UCSD-AML1 (cell line): Measurements from ENCODE around the gene MFAP4.

ENCODE experiments used
- DNase-seq: peaks from one replicate; lab custom pipeline; 2025; ENCODE audit not compliant: unreplicated experiment; lab: John Stamatoyannopoulos, UW

MFAP4 gene, protein sequence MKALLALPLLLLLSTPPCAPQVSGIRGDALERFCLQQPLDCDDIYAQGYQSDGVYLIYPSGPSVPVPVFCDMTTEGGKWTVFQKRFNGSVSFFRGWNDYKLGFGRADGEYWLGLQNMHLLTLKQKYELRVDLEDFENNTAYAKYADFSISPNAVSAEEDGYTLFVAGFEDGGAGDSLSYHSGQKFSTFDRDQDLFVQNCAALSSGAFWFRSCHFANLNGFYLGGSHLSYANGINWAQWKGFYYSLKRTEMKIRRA

DNA sequence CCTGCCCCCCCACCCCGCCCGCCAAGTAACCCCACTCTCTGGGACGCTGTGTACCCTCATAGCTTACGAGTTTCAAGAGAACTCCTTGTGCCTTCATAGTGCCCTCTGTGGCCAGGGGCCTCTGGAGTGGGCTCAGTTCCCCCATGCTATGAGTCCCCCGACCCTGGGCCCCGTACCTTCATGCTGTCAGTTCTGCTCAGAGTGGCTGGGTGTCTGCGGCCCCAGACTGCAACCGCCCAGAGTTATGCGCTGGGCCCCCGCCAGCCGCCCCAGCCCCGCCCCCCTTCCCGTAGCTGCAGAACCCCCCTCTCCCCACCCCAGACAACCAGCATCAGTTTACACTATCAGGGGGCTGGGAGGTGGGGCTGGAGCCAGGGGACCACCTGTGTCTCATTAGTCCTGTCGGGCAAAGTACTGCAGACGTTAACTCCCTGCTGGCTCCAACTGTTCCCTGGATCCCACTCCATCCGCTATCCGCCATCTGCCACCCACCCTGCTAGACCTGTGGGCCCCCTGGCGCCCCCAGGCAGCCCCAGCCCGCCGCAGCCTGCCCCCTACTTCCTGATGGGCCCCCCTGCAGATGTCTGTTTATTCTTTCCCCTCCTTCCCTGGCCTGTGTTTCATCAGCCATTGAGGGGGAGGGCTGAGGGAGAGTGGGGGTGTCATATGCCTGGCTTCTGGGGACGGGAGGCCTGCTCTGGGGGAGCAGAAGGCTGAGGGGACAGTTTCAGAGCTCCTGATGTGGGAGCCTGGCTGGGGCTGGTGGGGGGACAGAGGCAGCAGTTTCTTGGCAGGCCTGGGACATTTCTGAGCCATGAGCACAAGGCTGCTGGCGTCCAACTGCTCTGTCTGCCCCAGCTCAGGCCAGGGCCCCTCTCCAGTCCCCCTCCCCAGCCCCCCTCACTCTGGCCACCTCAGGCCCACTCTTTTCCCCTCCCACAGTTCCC lies at the start of gene MFAP4:
Gene MFAP4 (minus strand): TSS at position 217 of the 947 bp plus-strand sequence. CDS start 35 bp downstream, at position 182.
- DNase-seq, result no peak

DNA sequence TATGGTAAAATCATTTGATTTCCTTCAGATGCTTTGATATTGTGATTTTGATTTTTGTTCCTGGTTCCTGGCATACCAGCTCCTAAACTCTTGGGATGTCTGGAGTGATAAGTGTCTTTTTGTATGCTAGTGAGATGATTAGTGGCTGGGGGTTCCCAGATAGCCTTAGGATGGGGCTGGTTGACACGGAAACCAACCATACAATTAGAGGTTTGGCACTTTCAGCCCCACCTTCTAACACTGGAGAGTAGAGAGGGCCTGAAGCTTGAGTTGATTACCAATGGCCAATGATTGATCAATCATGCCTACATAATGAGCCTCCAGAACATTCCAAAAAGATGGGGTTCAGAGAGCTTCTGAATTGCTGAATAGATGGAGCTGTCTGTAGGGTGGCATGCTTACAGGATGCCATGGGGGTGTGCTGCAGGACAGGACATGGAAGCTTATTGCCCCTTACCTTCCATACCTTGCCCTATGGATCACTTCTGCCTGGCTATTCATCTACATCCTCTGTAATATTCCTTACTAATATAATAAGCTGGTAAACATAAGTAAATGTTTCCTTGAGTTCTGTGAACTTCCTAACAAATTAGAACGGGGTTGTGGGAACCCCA lies 46.8 kb upstream of the MFAP4 start:
- DNase-seq, result no peak

DNA sequence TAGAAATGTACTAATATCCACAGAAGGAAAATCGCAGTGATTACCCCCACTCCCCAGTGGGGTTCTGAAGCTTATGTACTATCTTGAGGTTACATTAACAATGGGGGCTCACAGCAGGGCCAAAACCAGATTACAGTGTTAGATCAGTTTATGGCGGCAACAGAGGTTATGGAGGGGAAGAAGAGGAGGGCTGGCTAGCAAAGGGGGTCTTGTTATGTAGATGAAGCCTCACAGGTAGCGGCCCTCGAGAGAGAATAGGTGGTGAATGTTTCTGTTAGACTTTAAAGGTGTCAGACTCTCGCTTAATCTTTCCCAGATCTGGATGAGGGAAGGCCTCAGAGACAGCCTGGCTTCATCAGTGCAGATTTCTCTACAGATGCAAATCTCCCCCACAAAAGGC lies 46.3 kb upstream of the MFAP4 start:
- DNase-seq, result no peak

DNA sequence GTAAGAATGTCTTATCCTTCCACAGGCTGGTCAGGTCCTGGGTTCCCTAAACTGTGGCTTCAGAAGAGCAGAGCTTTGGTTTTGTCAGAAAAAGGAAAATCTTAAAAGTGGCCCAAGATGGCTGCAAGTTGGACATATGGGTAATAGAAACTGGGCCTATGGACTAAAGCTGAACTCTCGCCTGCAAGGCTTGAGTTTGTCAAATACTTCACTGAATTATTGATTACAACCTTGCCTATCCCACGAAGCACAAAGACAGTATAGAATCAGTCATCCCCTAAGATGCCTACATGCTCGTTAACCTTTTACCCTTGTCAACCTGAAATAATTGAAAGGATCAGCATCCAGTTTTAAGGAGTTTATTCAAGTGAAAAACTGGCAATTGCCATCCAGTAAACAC lies 44.7 kb upstream of the MFAP4 start:
- no peak for DNase-seq

DNA sequence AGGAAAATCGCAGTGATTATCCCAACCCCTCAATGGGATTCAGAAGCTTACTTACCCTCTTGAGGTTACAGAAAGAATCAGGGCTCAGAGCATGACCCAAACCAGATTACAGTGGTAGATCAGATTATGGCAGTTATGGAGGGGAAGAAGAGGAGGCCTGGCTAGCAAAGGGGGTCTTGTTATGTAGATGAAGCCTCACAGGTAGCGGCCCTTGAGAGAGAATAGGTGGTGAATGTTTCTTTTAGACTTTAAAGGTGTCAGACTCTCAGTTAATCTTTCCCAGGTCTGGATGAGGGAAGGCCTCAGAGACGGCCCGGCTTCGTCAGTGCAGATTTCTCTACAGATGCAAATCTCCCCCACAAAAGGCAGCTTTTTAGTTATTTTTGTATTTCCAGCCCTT lies 39.6 kb upstream of the MFAP4 start:
- no peak for DNase-seq

DNA sequence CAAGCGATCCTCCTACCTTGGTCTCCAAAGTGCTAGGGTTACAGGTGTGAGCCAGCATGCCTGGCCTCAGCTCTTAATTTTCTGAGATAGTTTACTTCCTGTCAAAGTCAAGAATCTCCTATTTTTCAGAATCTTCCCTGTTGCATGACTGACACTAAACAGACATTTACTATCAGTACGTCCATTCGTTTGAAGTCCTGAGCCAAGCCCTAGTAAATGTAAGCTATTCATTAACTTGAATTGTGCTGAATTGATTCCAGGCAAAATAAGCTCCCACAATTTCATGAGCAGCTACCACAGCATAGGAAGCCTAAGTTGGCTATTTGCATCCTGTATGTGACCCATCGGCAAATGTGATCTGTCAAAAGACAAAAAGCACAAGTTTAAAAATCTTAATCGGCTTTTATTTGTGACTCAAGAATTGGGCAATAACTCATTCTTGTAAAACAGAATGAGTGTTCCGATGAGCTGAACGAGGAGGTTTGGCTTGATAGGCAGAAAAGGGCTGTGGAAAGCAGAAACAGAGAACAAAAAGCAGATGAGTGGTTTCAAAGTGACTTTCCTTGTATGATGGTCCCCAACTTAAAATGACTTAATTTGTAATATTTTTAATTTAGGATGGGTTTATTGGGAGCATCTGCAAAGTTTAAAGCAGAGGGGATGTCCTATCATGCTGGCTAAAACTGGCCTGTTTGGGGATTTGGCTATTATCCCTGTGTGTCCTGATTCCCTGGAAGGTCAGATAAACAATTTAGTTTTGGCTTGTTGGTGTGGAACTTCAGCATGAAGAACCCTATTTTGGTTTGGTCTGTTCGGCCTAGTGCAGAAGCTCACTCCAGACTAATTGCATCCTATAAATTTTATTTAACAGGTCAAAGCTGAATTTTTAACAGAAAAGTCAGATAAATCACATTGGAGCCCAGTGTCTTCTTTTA lies 38.2 kb upstream of the MFAP4 start:
- no peak for DNase-seq

DNA sequence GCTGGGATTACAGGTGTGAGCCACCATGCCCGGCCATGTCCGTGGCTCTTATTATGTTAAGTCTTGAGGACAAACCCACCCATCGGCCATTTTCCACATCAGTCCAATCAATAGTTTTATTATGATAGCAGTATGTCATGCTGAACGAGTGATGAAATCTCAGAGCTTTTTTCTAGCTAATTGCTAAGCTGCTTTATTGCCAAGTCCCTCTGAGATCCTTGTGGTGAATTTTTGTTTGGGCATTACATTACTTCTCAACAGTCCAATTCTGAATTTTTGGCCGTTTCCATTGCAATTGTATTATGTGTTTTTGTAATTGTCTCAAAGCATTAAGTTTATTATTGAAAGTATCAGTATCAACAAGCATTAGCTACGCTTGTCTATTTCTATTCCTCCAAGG lies 34.9 kb upstream of the MFAP4 start:
- DNase-seq, result no peak

DNA sequence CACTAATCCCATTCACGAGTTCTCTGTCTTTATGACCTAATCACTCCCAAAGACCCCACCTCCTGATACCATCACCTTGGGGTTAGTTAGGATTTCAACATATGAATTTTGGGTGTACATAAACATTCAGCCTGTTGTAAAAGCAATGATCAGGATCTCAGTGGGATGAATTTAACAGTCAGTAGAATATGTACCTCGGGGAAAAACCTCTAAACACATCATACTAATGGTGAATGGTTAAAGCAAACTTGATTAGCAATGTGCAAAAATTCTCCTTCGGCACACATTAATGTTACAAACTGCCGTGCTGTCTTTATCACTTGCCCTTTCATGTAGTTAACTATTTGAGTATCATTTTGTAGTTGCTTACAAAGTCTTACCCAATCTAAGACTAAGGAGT lies 34.2 kb upstream of the MFAP4 start:
- DNase-seq, result no peak

DNA sequence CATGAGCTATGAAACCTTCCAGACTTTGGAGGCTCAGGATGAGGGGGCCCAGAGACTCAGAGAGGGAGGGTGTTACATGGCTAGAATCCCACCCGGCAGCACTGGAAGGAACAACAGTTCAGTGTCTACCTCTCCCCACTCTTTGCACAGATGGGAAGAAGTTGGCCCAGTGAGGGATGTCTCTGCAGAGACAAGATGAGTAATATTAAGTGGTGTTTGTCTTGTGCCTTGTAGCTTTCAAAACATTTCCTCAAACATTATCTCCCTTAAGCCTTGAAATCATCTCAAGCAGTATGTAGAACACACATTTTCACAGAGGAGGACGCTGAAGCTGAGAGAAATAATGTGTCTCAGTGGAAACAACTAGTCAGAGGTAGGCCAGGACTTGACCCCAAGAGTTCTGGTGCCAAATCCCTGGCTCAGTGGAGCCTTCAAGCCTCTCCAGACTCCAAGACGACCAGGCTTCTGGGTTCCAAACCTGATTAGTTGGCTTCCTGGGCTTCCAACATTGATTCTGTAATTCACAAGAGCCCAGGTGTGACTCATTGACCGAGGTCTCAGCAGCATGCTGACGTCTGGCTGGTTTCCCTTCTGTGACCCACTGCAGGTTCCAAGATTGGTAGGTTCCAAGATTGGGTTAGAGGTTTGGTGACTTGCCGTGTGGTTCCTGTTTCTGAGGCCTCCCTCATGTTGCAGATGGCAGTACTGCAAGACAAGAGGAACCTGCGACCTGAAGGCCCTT lies 31.4 kb upstream of the MFAP4 start:
- DNase-seq, result no peak

DNA sequence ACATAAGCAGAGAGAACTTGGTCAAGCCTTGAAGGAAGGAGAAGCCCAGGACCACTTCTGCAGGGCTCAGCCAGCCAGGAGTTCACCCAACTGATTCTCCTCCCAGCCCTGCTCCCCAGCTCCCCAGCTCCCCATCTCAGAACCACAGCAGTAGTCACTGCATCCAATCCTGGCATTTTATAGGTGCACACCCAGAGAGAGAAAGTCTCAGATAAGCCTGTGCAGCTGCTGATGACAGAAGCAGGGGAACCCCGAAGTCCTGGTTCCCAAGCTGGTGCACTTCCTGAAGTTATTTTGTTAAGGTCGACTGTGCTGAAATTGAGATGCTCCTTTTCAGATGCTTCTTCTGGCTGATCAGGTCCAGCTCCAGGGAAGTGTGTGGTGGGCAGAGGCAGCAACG lies 30.6 kb upstream of the MFAP4 start:
- no peak for DNase-seq

DNA sequence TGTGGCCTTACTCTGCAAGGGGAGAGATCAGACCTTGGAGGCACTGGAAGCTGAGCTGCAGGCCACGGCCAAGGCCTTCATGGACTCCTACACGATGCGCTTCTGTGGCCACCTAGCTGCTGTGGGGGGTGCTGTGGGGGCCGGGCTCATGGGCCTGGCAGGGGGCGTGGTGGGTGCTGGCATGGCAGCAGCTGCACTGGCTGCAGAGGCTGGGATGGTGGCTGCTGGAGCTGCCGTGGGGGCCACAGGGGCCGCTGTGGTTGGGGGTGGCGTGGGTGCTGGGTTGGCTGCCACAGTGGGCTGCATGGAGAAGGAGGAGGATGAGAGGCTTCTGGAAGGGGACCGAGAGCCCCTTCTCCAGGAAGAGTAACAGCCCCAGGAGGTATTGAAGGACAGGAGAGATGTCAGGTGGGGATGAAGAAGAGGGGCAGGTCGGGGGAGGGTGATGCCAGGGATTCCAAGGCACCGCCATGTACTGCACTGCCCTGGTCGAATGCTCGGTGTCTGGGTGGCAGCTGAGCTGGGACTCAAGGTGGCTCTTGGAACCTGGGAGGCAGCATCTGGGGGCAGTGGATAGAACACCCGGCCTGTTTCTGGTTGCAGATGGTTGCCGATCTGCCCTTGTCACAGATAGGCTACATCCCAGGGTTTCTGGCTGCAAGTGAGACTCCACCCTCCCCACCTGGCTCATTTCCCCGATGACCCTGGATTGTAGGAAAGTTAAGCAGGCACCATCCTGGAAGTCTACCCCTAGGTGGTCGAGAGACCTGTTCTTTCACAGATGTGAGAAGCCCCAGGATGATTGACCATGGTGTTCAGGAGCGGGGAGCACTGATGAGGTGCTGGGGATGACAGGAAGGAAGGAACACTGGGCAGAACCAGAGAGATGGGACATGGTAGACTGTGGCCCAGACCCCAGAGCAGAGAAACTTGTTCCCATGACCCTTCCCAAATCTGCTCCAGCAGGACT lies 29.1 kb upstream of the MFAP4 start:
- DNase-seq, result no peak

DNA sequence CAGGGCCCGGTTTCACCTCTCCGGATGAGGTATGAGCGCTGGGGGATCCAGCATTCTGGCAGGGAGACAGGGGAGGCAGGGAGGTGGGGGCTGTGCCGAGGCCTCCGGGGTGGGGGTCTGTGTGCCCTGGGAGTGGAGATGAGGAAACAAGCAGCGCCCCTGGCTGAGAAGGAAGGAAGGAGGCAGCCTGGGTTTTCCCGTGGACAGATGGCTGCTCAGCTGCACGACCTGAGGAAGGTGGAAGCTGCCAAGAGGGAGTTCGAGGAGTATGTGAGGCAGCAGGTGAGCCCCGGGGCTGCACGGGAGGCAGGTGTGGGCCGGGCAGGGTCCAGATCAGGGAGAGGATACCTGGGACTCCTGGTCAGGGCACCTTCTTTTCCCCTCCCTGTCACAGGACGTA lies 28.3 kb upstream of the MFAP4 start:
- DNase-seq, result no peak

DNA sequence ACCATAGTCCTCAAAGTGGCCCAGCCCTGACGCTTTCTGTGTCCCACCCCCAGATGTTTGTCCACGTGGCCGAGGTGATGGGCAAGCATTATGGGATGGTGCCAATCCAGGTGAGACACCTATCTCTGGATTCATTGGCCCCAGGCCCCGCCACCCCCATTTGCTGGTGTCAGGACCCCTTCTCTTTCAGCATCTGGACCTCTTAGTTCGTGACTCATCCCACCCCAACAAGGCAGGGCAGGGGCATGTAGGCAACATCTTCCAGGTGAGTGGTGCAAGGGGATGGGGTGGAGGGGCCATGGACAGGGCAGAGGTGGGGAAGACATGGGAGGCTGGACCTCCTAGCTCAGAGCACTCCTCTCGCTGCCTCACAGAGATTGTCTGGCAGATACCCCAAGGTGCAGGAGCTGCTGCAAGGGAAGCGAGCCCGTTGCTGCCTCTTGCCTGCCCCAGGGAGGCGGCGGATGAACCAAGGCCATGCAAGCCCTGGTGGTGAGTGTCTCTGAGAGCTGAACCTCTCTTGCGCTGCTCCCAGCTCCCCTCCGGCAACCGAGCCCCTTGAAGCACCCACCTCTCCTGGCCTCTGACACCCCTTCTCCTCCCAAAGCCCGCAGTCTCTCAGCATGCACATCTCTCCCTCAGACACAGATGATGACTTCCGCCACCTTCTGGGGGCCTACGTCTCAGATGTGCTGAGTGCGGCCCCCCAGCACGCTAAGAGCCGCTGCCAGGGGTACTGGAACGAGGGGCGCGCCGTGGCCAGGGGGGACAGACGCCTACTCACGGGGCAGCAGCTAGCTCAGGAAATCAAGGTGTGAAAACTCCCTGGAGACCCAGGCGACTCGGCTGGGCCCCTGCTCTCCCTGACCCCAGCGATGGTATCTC lies 27.6 kb upstream of the MFAP4 start:
- DNase-seq, result no peak

DNA sequence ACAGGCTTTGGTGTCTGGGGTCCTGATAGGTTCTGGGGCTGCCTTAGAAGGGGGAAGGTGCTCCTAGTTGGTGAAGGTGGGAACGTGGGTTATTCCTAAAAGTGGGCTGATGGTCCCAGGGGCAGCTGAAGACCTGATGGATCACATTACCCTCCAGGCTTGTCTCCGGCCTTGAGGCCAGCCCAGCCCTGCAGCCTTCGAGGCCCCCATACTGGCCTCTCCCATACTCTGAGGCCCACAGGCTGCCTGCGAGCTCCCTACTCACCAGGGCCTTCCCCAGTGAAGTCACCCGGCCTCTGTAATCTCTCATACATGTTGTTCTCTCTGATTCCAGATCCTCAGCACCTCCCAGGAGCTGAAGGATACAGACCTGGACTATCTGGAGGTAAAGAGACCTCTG lies 26.8 kb upstream of the MFAP4 start:
- no peak for DNase-seq

DNA sequence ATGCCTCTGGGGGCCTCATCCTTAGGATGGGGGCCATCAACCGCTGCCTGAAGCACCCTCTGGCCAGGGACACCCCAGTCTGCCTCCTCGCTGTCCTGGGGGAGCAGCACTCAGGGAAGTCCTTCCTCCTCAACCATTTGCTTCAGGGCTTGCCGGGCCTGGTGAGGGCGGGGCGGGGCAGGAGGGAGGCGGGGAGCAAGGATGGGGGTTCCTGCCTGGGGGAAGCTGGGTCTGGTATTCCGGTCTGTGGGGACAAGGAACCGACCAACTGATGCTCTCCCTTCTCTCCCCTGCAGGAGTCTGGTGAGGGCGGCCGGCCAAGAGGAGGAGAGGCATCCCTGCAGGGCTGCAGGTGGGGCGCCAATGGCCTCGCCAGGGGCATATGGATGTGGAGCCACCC lies 26.0 kb upstream of the MFAP4 start:
- DNase-seq, result no peak

DNA sequence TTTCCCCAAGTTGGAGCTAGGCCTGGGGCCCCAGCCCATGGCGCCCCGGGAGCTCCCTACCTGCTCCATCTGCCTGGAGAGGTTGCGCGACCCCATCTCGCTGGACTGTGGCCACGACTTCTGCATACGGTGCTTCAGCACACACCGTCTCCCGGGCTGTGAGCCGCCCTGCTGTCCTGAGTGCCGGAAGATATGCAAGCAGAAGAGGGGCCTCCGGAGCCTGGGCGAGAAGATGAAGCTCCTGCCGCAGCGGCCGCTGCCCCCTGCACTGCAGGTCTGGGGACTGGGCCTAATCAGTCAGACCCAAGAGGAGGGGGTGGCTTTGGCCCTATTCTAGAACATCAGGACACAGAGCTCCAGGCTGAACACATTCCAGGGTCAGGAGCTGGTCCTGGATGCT lies 25.5 kb upstream of the MFAP4 start:
- DNase-seq, result no peak

DNA sequence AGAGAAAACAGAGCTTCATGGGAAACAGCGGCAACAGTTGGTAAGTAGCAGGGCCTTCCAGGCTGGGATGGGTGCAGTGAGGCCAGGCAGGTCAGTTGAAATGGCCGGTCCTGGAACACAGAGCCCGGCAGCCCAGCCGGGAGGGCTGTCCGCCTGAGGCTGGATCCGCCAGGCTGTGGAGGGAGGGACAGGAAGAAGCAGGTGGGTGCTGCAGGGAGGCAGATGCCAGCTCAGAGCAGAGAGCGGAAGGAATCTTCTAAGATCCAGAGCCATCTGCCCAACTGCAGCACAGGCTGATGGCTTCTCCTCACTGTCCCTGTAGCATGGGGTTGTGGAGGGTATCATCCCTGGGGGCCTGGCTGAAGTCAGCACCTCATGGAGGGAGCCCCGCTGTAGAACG lies 24.6 kb upstream of the MFAP4 start:
- no peak for DNase-seq
